DMS114 treated with DMSO at 0.1 percent for 48 hours (cell line): ENCODE data around the gene CCDC174.
"Not testable (repeated sequence)": the region's sequence is repeated elsewhere in the genome, so short reads cannot be mapped to it uniquely, and the experiment has no call there.

ENCODE experiments used
- DNase-seq: peaks from one replicate; lab custom pipeline; 2025; ENCODE audit not compliant: unreplicated experiment; lab: John Stamatoyannopoulos, UW

The CCDC174 gene

GRCh38 chr3:14650193-14650592 lies 1.4 kb upstream of the CCDC174 start:
- DNase-seq = no peak

GRCh38 chr3:14652360-14652907 lies 872 bp downstream of the CCDC174 start:
- DNase-seq = not testable (repeated sequence)

- DNase-seq = no peak
These were observed 6.0 kb downstream of the CCDC174 start for GRCh38 chr3:14657579-14657978.

DNA sequence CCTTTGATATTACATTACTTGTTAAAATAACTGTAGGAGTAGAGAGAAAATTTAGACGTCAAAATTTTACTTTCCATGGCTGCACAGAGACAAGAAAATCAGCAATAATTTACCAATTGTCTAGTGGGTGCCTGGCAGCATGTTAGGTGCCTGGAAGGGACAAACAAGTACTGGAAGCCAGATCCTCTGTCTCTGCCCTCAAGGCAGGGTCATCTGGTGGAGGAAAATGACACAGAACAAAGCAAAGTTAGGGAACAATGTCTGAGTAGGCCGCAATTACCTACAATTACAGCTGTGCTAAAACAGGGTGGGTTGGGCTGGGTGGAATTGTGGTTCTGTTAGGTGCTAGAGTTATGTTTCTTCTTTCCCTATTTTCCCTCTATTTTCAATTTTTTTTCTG lies 7.4 kb downstream of the CCDC174 start:
- no peak for DNase-seq

GRCh38 chr3:14660942-14661341 lies 9.4 kb downstream of the CCDC174 start:
- DNase-seq = no peak

GRCh38 chr3:14663396-14664135 lies 12.0 kb downstream of the CCDC174 start:
- no peak for DNase-seq

DNA sequence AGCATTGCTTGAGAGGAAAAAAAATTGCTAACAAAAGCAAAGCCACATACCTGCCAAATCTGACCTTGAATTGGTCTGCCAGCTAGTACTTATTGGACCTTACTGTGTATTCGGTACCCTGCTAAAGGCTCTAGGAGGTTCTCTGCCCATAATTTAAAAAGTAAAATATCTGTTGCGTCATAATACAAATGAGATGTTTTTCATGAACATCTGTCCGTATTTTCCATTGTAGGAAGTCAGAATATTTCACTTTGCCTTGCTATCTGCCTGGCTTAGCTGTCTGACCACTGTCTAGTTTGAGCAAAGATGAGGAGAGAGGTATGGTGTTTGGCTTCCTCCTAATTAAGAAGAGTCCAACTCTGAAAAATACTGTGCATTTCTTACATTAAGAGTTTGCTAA lies 12.6 kb downstream of the CCDC174 start:
- DNase-seq = no peak

DNA sequence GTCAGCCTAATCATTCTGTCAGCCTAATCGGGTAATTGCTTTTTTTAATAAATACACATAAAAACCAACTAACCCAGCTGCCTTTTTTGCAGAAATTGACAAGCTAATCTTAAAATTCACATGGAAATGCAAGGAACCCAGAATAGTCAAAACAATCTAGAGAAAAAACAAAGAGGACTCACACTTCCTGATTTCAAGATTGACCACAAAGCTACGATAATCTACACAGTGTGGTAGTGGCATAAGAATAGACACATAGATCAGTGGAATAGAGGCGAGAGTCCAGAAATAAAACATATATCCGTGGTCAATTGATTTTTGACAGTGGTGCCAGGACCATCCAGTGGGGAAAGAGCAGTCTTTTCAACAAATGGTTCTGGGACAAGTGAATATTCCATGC lies 21.0 kb downstream of the CCDC174 start:
- no peak for DNase-seq

DNA sequence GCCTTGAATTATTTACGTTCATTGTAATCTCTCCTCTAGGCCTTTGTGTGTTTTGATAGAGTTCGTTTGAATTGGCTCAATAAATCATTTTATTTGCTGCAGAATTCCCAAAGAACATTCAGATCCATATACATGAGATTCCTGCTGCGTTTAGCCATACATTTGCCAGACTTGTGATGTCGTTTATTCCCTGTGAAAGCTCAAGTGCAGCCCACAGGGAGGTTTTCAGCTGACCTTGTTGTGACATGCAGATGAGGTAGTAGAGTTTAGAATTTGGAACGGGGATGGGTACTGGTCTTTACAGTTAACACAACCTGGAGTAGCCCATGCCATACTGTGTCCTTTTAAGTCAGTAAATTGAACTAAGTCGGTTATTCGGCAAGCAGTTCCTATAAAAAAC lies 23.3 kb downstream of the CCDC174 start, which contains the start of gene C3orf20:
C3orf20 (plus strand) TSS at position 301 of the 400 bp plus-strand sequence. CDS start 7,573 bp downstream, outside the sequence.
- DNase-seq = no peak

DNA sequence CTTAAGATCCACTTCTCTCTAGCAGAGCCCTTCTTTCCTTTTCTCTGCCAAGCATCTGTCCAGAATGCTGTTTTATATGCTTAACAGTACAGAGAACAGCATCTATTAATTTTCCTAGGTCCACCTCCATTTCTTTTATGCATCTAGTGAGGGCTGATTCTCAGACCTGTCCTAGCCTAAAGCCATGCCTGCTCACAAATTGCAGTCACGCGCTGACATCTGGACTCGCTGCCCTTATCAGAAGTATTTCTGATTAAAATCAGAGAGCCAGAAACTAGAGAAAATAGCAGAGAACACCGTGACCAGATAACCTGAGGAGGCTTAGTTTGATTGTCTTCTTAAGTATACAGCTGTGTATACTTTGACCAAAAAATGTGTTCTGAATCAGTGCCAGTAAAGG lies 25.3 kb downstream of the CCDC174 start:
- no peak for DNase-seq

GRCh38 chr3:14678015-14678503 lies 26.5 kb downstream of the CCDC174 start:
- no peak for DNase-seq

DNA sequence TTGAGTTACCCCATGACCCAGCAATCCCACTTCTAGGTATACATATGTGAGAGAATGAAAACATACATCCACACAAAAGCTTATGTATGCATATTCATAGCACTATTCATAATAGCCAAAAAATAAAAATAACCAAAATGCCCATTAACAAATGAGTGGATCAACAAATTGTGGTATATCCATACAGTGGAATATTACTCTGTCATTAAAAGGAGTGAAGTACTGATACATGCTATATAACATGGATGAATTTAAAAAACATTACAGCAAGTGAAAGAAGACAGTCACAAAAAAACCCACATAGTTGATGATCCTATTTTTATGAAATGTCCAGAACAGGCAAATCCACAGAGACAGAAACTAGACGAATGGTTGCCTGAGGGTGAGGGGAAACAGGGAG lies 28.6 kb downstream of the CCDC174 start:
- DNase-seq = no peak

DNA sequence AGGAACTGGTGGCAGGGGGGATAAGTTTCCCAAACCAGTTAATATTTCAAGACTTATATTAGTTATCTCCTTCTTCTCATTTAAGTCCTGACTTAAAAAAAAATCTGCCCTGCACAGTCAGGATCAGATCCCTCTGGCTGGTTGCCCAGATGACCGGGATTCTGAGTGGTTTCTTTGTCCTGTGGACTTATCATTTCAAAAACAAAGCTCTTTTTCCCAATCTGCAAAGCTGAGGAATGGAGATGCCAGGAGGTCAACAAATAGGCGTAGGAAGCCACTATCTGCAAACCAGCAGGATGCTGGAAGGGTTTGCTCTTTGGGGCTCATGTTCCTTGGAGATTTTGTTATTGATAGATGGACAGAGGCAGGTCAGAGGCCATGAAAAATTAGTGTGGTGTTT lies 29.2 kb downstream of the CCDC174 start:
- no peak for DNase-seq

DNA sequence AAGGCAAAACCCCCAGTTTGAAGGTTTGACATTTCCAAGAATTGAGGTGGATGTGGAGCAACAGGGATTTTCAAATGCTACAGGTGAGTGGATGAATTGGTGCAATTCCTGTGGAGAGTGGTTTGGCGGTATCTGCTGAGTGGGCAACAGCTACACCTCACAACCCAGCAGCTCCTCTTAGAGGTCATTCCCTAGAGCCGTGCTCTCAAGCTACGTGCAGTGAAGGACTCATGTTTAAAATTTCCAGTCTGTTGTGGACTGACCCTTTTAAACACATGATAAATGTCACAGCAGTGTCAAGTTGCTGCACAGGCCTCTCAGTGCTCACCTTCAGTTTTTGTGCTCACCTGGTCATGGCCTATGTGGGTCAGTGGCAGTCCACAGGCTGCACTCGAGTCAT lies 32.9 kb downstream of the CCDC174 start:
- DNase-seq = no peak

DNA sequence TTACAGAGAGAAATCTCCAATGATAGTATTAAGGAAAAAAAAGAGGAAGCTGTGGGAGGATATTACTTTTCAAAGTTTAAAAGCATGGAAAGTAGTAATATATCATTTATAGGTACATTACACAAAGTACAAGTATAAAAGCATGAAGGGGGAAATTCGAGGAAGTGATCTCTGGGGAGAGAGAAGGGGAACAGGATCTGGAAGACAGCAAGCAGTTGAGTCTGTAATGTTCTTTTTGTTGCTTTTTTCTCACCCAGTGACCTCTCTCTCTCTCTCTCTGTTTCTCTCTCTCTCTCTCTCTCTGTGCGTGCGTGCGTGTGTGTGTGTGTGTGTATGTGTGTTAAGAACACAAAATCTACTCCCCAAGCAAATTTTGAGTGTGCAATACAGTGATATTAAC lies 33.6 kb downstream of the CCDC174 start:
- no peak for DNase-seq

GRCh38 chr3:14687360-14687759 lies 35.8 kb downstream of the CCDC174 start:
- no peak for DNase-seq

DNA sequence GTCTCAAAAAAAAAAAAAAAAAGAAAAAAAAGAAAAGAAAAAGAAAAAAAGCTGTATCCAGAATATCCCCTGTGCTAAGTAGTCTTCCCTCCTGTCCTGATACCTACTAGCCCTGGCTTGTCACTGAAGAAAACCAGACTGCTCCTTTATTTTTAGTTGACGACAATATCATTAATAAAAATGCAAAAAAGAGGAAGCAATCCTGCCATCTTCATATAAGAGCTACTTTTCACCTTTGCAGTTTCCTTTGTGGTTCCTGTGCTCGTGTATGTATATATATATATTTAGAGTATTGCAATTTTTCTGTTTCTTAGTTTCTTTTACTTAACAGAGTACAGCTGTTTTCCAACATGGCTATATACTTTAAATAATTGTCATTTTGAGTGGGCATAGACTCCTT lies 37.0 kb downstream of the CCDC174 start:
- no peak for DNase-seq

DNA sequence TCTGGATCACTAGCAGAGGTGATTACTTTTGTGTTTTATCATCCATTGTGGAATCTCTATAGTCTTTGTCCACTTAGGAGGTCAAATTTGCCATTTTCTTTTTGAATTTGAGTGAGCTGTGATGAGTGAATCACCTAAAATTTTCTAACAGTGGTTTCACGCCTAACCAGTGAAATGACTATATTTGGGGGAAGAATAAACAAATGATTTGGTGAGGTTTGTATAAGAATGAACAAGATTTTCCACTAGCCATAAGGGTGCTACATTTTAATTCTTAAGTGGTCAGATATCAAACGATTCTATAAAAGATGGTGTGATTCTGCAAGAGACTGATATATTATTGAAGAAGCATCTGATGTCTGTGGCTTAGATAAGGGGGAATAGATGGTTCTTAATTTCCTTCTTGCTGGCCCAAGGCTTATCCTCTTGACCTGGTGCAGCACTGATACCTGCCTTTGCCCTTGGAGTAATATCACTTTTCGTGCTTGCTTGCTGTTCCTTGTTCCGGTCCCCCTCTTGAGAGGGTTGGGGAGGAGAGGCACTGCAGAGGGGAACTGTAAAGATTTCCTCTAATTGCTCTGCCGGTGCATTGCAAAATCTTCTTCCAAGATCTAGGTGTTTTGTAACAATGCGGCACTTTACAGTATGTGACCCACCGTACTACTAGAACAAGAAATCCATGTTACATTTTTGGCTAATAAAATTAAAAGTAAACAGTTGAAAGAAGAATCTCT lies 37.9 kb downstream of the CCDC174 start:
- no peak for DNase-seq

DNA sequence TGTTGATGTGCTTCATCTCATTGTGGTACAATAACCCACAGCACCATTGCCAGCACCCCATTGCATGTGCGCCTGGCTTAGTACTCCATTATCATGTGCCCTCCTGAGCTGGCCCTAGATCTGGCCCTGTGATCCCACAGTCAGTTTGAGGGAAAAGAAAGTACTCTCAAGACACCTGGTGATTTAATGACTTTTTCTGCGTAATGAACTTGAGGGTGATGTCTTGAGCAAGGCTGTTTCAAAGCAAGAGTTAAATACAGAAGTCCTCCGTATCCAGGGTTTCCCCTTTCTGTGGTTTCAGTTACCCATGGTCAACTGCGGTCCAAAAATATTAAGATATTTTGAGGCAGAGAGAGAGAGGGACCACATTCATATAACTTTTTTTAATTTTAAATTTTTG lies 39.7 kb downstream of the CCDC174 start:
- no peak for DNase-seq

DNA sequence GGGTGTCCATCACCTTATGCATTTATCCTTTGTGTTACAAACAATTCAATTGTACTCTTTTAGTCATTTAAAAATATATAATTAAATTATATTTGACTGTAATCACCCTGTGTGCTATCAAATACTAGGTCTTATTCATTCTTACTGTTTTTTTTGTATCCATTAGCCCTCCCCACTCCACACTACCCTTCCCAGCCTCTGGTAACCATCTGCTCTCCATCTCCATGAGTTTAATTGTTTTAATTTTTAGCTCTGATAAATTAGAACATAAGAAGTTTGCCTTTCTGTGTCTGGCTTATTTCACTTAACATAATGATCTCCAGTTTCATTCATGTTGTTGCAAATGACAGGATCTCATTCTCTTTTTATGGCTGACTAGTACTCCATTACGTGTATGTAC lies 40.2 kb downstream of the CCDC174 start:
- no peak for DNase-seq

DNA sequence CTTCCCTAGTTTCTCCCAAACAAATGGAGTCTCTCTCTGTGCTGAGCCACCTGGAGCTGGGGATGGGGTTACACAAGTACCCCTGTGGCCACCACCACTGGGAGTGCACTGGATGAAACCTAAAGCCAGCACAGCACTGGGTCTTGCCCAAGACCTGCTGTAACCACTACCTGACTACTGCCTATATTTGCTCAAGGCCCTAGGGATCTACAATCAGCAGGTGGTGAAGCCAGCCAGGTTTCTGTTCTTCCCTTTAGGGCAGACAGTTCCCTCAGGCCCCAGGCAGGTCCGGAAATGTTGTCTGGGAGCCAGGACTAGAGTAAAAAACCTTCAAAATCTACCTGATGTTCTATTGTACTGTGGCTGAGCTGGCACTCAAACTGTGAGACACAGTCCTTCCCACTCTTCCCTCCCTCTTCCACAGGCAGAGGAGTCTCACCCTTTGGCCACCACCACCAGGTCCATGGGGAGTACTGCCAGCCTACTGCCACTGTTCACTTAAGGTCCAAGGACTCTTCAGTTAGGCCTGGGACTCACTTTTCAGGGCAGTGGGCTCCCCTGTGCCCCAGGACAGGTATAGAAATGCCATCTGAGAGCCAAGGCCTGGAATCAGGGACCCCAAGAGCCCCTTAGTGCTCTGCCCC lies 47.2 kb downstream of the CCDC174 start:
- no peak for DNase-seq

GRCh38 chr3:14699643-14700042 lies 48.1 kb downstream of the CCDC174 start:
- DNase-seq = no peak
